MM.1S (cell line): ENCODE results near the gene KRTAP10-5.

Experiments used
- DNase-seq: peaks from one replicate; pipeline ENCODE4 v3.0.0-alpha.2; 2015
- H2AFZ ChIP-seq: fragments of 300-600 bp; sonication (generic); 2 replicates; pipeline ENCODE4 v1.6.0; 2016; ENCODE audit warnings: antibody characterized with exemption, low read length
- H3F3A ChIP-seq: fragments of 300-600 bp; sonication (generic); 2 replicates; pipeline ENCODE4 v1.6.1; 2016; ENCODE audit warnings: mild to moderate bottlenecking, antibody characterized with exemption, low read length, moderate library complexity, mixed read lengths; ENCODE audit not compliant: insufficient read depth
- H3K27ac ChIP-seq: fragments of 300-600 bp; sonication (generic); 2 replicates; pipeline ENCODE4 v1.5.1; 2016; ENCODE audit warnings: mild to moderate bottlenecking, low read length
- H3K27me3 ChIP-seq: fragments of 300-600 bp; sonication (generic); replicated peaks from 2 replicates; pipeline ENCODE4 v1.6.0; 2016; ENCODE audit warnings: low read length; ENCODE audit not compliant: insufficient read depth
- H3K36me3 ChIP-seq: fragments of 300-600 bp; sonication (generic); replicated peaks from 2 replicates; pipeline ENCODE4 v1.6.1; 2016; ENCODE audit warnings: mild to moderate bottlenecking, low read length, mixed read lengths; ENCODE audit not compliant: insufficient read depth
- H3K4me1 ChIP-seq: fragments of 300-600 bp; sonication (generic); 2 replicates; pipeline ENCODE4 v1.6.1; 2016; ENCODE audit warnings: low read length, mixed read lengths
- H3K4me2 ChIP-seq: fragments of 300-600 bp; sonication (generic); 2 replicates; pipeline ENCODE4 v1.6.0; 2016; ENCODE audit warnings: low read depth, low read length
- H3K4me3 ChIP-seq: fragments of 300-600 bp; sonication (generic); 2 replicates; pipeline ENCODE4 v1.5.1; 2016; ENCODE audit warnings: low read length, mixed read lengths
- H3K79me2 ChIP-seq: fragments of 300-600 bp; sonication (generic); 2 replicates; pipeline ENCODE4 v1.6.1; 2016; ENCODE audit warnings: mixed run types, low read length, mixed read lengths
- H3K9ac ChIP-seq: fragments of 300-600 bp; sonication (generic); 2 replicates; pipeline ENCODE4 v1.6.1; 2016; ENCODE audit warnings: low read length, mixed read lengths
- H3K9me2 ChIP-seq: fragments of 300-600 bp; sonication (generic); replicated peaks from 2 replicates; pipeline ENCODE4 v1.6.1; 2016; ENCODE audit warnings: mild to moderate bottlenecking, low read length, mixed read lengths; ENCODE audit not compliant: insufficient read depth
- H3K9me3 ChIP-seq: fragments of 300-600 bp; sonication (generic); replicated peaks from 2 replicates; pipeline ENCODE4 v1.6.1; 2016; ENCODE audit warnings: mild to moderate bottlenecking, low read length, mixed read lengths; ENCODE audit not compliant: insufficient read depth
- H4K20me1 ChIP-seq: fragments of 300-600 bp; sonication (generic); 2 replicates; pipeline ENCODE4 v1.6.1; 2016; ENCODE audit warnings: mild to moderate bottlenecking, low read length, moderate library complexity, mixed read lengths; ENCODE audit not compliant: insufficient read depth
- EZH2 ChIP-seq: fragments of 300-600 bp; sonication (generic); optimal IDR thresholded peaks from 2 replicates; pipeline ENCODE3; 2017; ENCODE audit warnings: low read depth, mild to moderate bottlenecking, antibody characterized with exemption, low read length, mixed read lengths
- EZH2phosphoT487 ChIP-seq: fragments of 300-600 bp; sonication (generic); IDR thresholded peaks from 2 replicates; pipeline ENCODE4 v1.6.1; 2018; ENCODE audit warnings: antibody characterized with exemption, low read length
- TF ChIP-seq, protein P1 (sequence below): fragments of 300-600 bp; sonication (generic); IDR thresholded peaks from 2 replicates; pipeline ENCODE4 v1.5.1; 2016; ENCODE audit warnings: antibody characterized with exemption, low read length, mixed read lengths

KRTAP10-5 gene

DNA sequence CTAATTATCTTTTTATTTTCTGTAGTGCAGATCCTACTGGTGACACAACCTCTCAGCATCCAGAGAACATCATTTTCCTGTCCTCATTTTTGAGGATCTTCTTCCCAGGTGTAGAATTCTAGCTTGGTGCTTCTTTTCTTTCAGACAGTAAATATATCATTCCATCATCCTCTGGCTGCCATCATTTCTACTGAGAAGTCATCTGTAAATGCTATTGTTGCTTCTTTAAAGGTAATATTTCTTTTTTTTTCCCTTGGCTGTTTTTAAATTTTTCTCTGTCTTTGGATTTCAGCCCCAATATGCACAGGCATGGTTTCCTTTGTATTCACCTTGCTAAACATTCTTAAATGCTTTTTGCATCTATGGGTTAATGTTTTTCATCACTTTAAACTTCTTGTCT lies 43.2 kb upstream of the KRTAP10-5 start:
- Histone ChIP-seq H3K4me2 (no peak overlapping the region), H3K9me3 (no peaks in the 10 kb centered on the region), H3F3A (no peaks in the 10 kb centered on the region), H3K9ac (no peak overlapping the region), H4K20me1 (no peaks in the 10 kb centered on the region), H3K27ac (no peak overlapping the region), H3K9me2 (no peaks in the 10 kb centered on the region), H3K4me3 (no peak overlapping the region), H3K4me1 (no peaks in the 10 kb centered on the region), H3K27me3 (peaks cover 55% of the 10 kb centered on the region), H2AFZ (no peak overlapping the region), H3K79me2 (no peaks in the 10 kb centered on the region), H3K36me3 (no peaks in the 10 kb centered on the region)
- TF ChIP-seq EZH2 (no peak), EZH2phosphoT487 (no peak)
- TF ChIP-seq, protein P1, sequence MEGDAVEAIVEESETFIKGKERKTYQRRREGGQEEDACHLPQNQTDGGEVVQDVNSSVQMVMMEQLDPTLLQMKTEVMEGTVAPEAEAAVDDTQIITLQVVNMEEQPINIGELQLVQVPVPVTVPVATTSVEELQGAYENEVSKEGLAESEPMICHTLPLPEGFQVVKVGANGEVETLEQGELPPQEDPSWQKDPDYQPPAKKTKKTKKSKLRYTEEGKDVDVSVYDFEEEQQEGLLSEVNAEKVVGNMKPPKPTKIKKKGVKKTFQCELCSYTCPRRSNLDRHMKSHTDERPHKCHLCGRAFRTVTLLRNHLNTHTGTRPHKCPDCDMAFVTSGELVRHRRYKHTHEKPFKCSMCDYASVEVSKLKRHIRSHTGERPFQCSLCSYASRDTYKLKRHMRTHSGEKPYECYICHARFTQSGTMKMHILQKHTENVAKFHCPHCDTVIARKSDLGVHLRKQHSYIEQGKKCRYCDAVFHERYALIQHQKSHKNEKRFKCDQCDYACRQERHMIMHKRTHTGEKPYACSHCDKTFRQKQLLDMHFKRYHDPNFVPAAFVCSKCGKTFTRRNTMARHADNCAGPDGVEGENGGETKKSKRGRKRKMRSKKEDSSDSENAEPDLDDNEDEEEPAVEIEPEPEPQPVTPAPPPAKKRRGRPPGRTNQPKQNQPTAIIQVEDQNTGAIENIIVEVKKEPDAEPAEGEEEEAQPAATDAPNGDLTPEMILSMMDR: no peak
- DNase-seq: no peak

DNA sequence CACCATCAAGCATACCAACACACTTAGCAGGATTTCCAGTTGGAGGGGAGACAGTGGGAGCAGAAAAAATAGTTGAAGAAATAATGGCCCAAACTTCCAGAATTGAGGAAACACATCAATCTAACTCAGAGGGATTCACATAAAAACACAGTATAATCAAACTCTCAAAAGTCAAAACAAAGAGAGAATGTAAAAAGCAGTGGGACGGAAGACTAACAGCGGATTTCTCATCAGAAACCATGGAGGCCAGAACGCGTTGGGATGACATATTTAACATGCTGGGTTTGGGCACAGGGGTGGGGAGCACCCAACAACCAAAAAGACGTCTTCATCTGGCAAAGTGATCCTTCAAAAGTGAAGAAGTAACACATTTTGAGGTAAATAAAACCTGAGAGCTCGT lies 39.5 kb upstream of the KRTAP10-5 start:
- no peaks in the 10 kb centered on the region for H3K9me3 ChIP-seq
- TF ChIP-seq, protein P1: no peak
- TF ChIP-seq EZH2 (no peak), EZH2phosphoT487 (no peak)

DNA sequence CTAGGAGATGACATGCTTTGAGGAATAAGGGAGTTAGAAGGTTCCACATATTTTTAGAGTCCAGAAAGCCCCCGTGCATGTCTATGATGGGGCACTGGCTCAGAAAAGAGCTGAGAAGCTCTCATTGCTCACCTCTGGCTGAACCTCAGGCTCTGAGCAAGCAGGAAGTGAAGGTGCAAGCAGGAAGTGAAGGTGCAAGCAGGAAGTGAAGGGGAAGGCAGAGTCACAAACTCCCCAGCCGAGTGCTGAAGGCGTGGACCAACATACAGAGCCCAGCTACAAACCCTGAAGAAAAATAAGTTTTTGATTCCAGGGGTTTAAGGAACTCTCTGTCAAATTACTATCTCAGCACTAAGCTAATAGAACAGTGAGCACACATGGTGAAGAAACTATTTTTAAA lies 38.5 kb upstream of the KRTAP10-5 start:
- H2AFZ ChIP-seq: no peak overlapping the region
- no peak overlapping the region for H3K27ac ChIP-seq
- H3K27me3 ChIP-seq: peaks cover 81% of the 10 kb centered on the region
- peak overlapping the region; percentile 11; the same call in 1 of the 2 replicates for H3K4me2 ChIP-seq
- H3F3A ChIP-seq: no peaks in the 10 kb centered on the region
- H3K9me3 ChIP-seq: no peaks in the 10 kb centered on the region
- H3K79me2 ChIP-seq: no peaks in the 10 kb centered on the region
- no peaks in the 10 kb centered on the region for H4K20me1 ChIP-seq
- H3K4me3 ChIP-seq: no peak overlapping the region
- H3K9me2 ChIP-seq: no peaks in the 10 kb centered on the region
- H3K4me1 ChIP-seq: no peaks in the 10 kb centered on the region
- H3K9ac ChIP-seq: no peak overlapping the region
- no peak for TF ChIP-seq EZH2phosphoT487
- TF ChIP-seq, protein P1: no peak
- TF ChIP-seq EZH2: no peak
- no peaks in the 10 kb centered on the region for H3K36me3 ChIP-seq
- no peak for DNase-seq

More for the DNA sequence above, 39.5 kb upstream of the KRTAP10-5 start:
- no peak for DNase-seq
- H3K27ac ChIP-seq: no peak overlapping the region
- no peaks in the 10 kb centered on the region for H4K20me1 ChIP-seq
- no peaks in the 10 kb centered on the region for H3K36me3 ChIP-seq
- H3K4me3 ChIP-seq: no peak overlapping the region
- H3K4me1 ChIP-seq: no peaks in the 10 kb centered on the region
- H3K4me2 ChIP-seq: no peak overlapping the region
- peaks cover 81% of the 10 kb centered on the region for H3K27me3 ChIP-seq
- H2AFZ ChIP-seq: no peak overlapping the region
- H3F3A ChIP-seq: no peaks in the 10 kb centered on the region
- H3K9me2 ChIP-seq: no peaks in the 10 kb centered on the region
- no peak overlapping the region for H3K9ac ChIP-seq
- no peaks in the 10 kb centered on the region for H3K79me2 ChIP-seq
